Aorta (tissue), 5 donors: Measurements from ENCODE around the gene MATK. TPM values are rescaled to one million over a fixed set of nuclear protein-coding genes. Genes with fewer than 3 reads are reported as not detected.

Experiments used
- ATAC-seq: fragments of 200-7000 bp; cut with Tn5 transposase; one replicate; pipeline ENCODE4 v1.9.1; 2022; ENCODE audit warnings: moderate library complexity; ENCODE audit not compliant: low FRiP score
- DNase-seq, 2 donors: peaks; one replicate each; pipeline ENCODE4 v3.0.0-alpha.2; 2020
- H3K27ac ChIP-seq, 2 donors: one replicate each; pipeline ENCODE4 v1.5.1; 2013; ENCODE audit warnings: low read length in 2 of 2, mild to moderate bottlenecking in 2 of 2, moderate library complexity in 2 of 2, control low read depth in 1 of 2, inconsistent platforms in 1 of 2, low read depth in 1 of 2
- H3K27me3 ChIP-seq, 2 donors: one replicate each; pipeline ENCODE4 v1.6.1; 2013; ENCODE audit warnings: control low read depth in 1 of 2, low read length in 1 of 2, mild to moderate bottlenecking in 1 of 2, moderate library complexity in 1 of 2; ENCODE audit not compliant: insufficient read depth in 2 of 2, control insufficient read depth in 1 of 2
- H3K36me3 ChIP-seq, 2 donors: one replicate each; pipeline ENCODE4 v1.6.1; 2013; ENCODE audit warnings: control low read depth in 1 of 2, low read length in 1 of 2, mild to moderate bottlenecking in 1 of 2; ENCODE audit not compliant: insufficient read depth in 2 of 2, control insufficient read depth in 1 of 2
- H3K4me1 ChIP-seq, 2 donors: one replicate each; pipeline ENCODE4 v1.6.1; 2013; ENCODE audit warnings: low read length in 2 of 2, control low read depth in 1 of 2, mild to moderate bottlenecking in 1 of 2, moderate library complexity in 1 of 2; ENCODE audit not compliant: insufficient read depth in 2 of 2, control insufficient read depth in 1 of 2
- H3K4me3 ChIP-seq, 2 donors: one replicate each; pipeline ENCODE4 v1.5.1; 2013; ENCODE audit warnings: low read length in 2 of 2, control low read depth in 1 of 2, mild to moderate bottlenecking in 1 of 2
- H3K9me3 ChIP-seq: one replicate; pipeline ENCODE4 v1.6.1; 2013; ENCODE audit warnings: mild to moderate bottlenecking, low read length; ENCODE audit not compliant: control insufficient read depth
- WGBS, 2 donors: extraction: QIAGEN DNeasy Blood & Tissue Kit; methylation state at CpG; one replicate each; pipeline ENCODE4 v1.1.7; 2013; 5-methylcytosine and 5-hydroxymethylcytosine counted together
- intact Hi-C, 2 donors: fragments of 100-400 bp; cut with DNase I; formaldehyde crosslinking; loops; one replicate each; pipeline versions ENCODE4 v1.14.2 to v1.15.0; 2022
- polyA plus RNA-seq, 2 donors: library from polyadenylated mRNA; stranded (reverse); fragments of 200-250 nt; gene quantifications; one replicate each; pipeline ENCODE4 v1.2.3, GENCODE V29; 2013
- total RNA-seq, 2 donors: library from RNA; stranded (reverse); fragmentation: NEBNext Ultra II Directional; extraction: Animal tissue kit (Norgen Biotek cat#: 25700); gene quantifications; one replicate each; pipeline ENCODE4 v1.2.1, GENCODE V29; 2021
- donor health status: healthy with polysubstance abuse.
- donor health status: Bipolar disorder and iron deficiency.
- donor health status: DM: no; HTN: no; CAD: no.
- donor health status: DM: no; HTN: no; CAD: no.
- donor health status: DM: yes; HTN: yes; CAD: no.

The MATK gene
- total and polyA plus RNA-seq, 4 donors = 1.7 to 5.5 (median 1.9) TPM

- no peaks in the 10 kb centered on the region for H3K36me3 ChIP-seq
- intact Hi-C loops = no loop called here
- H3K27me3 ChIP-seq = no peaks in the 10 kb centered on the region
- no peaks in the 10 kb centered on the region for H3K4me1 ChIP-seq
- no peak overlapping the region for H3K4me3 ChIP-seq
- DNase-seq (no peak), ATAC-seq (no peak)
- 87 to 89% methylated on average over 37 of the region's 37 CpGs for WGBS, 2 donors
- no peak overlapping the region for H3K27ac ChIP-seq
- H3K9me3 ChIP-seq = peaks cover 10% of the 10 kb centered on the region
These were observed 7.9 kb downstream of the MATK start for GRCh38 chr19:3778104-3778867.

- ATAC-seq (no peak), DNase-seq (no peak)
- no peaks in the 10 kb centered on the region for H3K27me3 ChIP-seq
- 94 to 95% methylated on average over 1 of the region's 1 CpG for WGBS, 2 donors
- intact Hi-C loops = no loop called here
- H3K27ac ChIP-seq = no peak overlapping the region
- no peak overlapping the region for H3K4me3 ChIP-seq
- H3K9me3 ChIP-seq = peaks cover 4% of the 10 kb centered on the region
- no peaks in the 10 kb centered on the region for H3K4me1 ChIP-seq
- no peaks in the 10 kb centered on the region for H3K36me3 ChIP-seq
These were observed 9.6 kb downstream of the MATK start for GRCh38 chr19:3776479-3777040.

DNA sequence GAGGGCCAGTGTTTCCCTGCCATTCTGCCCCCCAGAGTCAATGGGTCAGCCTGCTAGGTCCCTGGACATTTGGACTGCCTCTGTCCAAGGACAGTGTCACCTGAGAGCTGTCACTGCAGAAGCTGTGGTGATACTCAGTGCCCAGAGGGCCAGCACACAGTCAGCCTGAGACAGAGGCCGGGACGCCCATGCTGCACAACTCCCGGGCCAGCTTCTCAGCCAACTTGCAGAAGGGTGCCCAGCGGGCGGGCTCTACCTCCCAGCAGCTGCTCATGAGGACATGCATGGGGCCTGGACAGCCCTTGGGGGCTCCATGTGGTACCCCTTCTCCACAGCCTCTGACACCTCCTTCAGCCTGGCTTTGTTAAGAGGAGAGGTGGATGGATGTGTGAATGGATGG is 10.3 kb downstream of the MATK start:
- no peak for ATAC-seq
- Histone ChIP-seq H3K36me3 (no peaks in the 10 kb centered on the region), H3K27me3 (no peaks in the 10 kb centered on the region), H3K4me3 (no peak overlapping the region), H3K27ac (no peak overlapping the region), H3K9me3 (no peaks in the 10 kb centered on the region), H3K4me1 (no peaks in the 10 kb centered on the region)
- intact Hi-C loops = no loop called here
- no peak for DNase-seq
- WGBS, 2 donors = 87 to 89% methylated on average over 5 of the region's 5 CpGs

GRCh38 chr19:3775374-3775711 is 10.8 kb downstream of the MATK start:
- H3K4me1 ChIP-seq = no peaks in the 10 kb centered on the region
- intact Hi-C loops = no loop called here
- H3K27ac ChIP-seq = no peak overlapping the region
- no peak for ATAC-seq
- no peaks in the 10 kb centered on the region for H3K27me3 ChIP-seq
- no peaks in the 10 kb centered on the region for H3K36me3 ChIP-seq
- H3K9me3 ChIP-seq = no peaks in the 10 kb centered on the region
- DNase-seq = no peak
- 77 to 82% methylated on average over 2 of the region's 2 CpGs for WGBS, 2 donors
- H3K4me3 ChIP-seq = no peak overlapping the region

- Histone ChIP-seq H3K4me3 (no peak overlapping the region), H3K9me3 (no peaks in the 10 kb centered on the region)
These were observed 11.4 kb downstream of the MATK start for GRCh38 chr19:3774621-3775373.

GRCh38 chr19:3773814-3774515 is 12.2 kb downstream of the MATK start:
- Histone ChIP-seq H3K27ac (no peak overlapping the region), H3K27me3 (no peaks in the 10 kb centered on the region), H3K4me3 (no peak overlapping the region), H3K9me3 (no peaks in the 10 kb centered on the region), H3K36me3 (no peaks in the 10 kb centered on the region), H3K4me1 (no peaks in the 10 kb centered on the region)
- ATAC-seq (no peak), DNase-seq (no peak)
- 81 to 87% methylated on average over 12 of the region's 12 CpGs for WGBS, 2 donors
- intact Hi-C loops = no loop called here

More at GRCh38 chr19:3774621-3775373, 11.4 kb downstream of the MATK start:
- ATAC-seq (no peak), DNase-seq (no peak)
- H3K27ac ChIP-seq = no peak overlapping the region
- no peaks in the 10 kb centered on the region for H3K36me3 ChIP-seq
- H3K4me1 ChIP-seq = no peaks in the 10 kb centered on the region
- no peaks in the 10 kb centered on the region for H3K27me3 ChIP-seq
- 60 to 67% methylated on average over 25 of the region's 25 CpGs for WGBS, 2 donors
- intact Hi-C loops = no loop called here

- Histone ChIP-seq H3K9me3 (no peaks in the 10 kb centered on the region), H3K4me1 (no peaks in the 10 kb centered on the region), H3K4me3 (no peak within 1 kb of the TSS), H3K27me3 (no peaks in the 10 kb centered on the region), H3K27ac (no peak within 1 kb of the TSS), H3K36me3 (no peaks in the 10 kb centered on the region)
- intact Hi-C loops = no loop called here
- DNase-seq (no peak), ATAC-seq (no peak)
- WGBS, 2 donors = 35 to 43% methylated on average over 19 to 23 of the region's 23 CpGs
These were observed 14.2 kb downstream of the MATK start, which contains the start of gene RAX2 for GRCh38 chr19:3771906-3772455. Gene RAX2, minus strand, starts transcription at chr19:3772228. Its CDS starts 486 bp downstream, at chr19:3771742.
